ENCODE measurements around the gene IFI30. TPM values are rescaled to one million over a fixed set of nuclear protein-coding genes. Genes with fewer than 3 reads are reported as not detected.

IFI30 gene
- total RNA-seq, 4 donors from 2014 or later: 11.3 to 90.5 (median 25.7) TPM

DNA sequence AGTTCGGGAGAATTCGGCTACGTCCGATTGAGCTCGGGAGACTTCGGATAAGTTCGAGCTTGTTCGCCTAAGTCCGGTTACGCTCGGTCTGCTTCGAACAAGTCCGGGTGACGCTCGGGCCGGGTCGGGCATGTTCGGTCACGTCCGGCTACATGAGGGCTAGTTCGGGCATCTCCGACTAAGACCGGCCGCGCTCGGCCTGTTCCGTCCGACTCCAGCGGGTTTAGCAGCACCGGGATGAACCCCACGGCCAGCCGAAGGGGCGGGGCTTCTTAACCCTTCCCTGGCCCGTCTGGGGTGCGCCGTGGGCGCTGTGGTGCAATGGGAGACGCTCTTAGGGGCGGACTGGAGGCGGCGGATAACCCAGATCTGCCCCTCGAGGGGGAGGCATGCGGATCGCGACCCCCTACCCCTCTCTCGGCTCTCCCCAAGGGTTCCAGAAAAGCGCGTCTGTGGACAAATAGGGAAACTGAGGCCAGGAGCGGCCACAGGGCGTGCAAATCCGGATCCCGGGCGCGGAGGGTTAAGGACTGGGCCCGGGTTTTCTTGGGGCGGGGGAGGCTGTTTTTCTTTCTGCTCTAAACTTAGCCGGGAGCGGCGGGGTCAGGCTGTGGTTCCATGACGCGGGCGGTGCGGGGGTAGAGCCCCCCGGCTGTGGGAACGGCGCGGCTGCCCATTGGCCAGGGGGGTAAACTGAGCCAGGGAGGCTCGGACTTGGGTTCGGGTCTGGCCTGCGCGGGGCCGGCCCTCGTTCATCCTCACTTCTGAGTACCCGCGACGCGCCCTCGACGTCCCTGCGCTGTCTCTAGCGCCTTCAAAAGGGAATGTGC, 51.1 kb downstream of the IFI30 start:
- Histone ChIP-seq H3K36me3 (no peaks in the 10 kb centered on the region), H3K27me3 (peaks cover 11 to 74% (median 13%) of the 10 kb centered on the region in 4 donors), H3K4me1 (peaks cover 10 to 38% (median 24%) of the 10 kb centered on the region in 3 donors), H3K4me3 (peak overlapping the region; percentile 21 to 65 (median 36)), H3K27ac (peak overlapping the region in 3 of 4 donors; percentile 44 to 68 (median 67)), H3K9me3 (no peaks in the 10 kb centered on the region)
- intact Hi-C loops (cut with DNase I): no loop called here
- WGBS, 2 donors: 3 to 10% methylated on average over 9 to 12 of the region's 81 CpGs
- no peak for TF ChIP-seq POLR2A (IDR thresholded peaks at IDR 0.05)
- TF ChIP-seq, protein P1, sequence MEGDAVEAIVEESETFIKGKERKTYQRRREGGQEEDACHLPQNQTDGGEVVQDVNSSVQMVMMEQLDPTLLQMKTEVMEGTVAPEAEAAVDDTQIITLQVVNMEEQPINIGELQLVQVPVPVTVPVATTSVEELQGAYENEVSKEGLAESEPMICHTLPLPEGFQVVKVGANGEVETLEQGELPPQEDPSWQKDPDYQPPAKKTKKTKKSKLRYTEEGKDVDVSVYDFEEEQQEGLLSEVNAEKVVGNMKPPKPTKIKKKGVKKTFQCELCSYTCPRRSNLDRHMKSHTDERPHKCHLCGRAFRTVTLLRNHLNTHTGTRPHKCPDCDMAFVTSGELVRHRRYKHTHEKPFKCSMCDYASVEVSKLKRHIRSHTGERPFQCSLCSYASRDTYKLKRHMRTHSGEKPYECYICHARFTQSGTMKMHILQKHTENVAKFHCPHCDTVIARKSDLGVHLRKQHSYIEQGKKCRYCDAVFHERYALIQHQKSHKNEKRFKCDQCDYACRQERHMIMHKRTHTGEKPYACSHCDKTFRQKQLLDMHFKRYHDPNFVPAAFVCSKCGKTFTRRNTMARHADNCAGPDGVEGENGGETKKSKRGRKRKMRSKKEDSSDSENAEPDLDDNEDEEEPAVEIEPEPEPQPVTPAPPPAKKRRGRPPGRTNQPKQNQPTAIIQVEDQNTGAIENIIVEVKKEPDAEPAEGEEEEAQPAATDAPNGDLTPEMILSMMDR (IDR thresholded peaks at IDR 0.05): no peak
- peak; percentile 70 for DNase-seq

- 25 to 40% methylated on average over 3 to 6 of the region's 16 CpGs for WGBS, 2 donors
- H3K4me3 ChIP-seq: peak overlapping the region in 2 of 4 donors; percentile 33 to 65
- H3K9me3 ChIP-seq: no peaks in the 10 kb centered on the region
- peaks cover 10 to 38% (median 24%) of the 10 kb centered on the region in 3 donors for H3K4me1 ChIP-seq
- H3K27ac ChIP-seq: peak overlapping the region in 3 of 4 donors; percentile 44 to 68 (median 67)
- peaks cover 11 to 76% (median 13%) of the 10 kb centered on the region in 4 donors for H3K27me3 ChIP-seq
- intact Hi-C loops (cut with DNase I): no loop called here
- TF ChIP-seq, protein P1 (IDR thresholded peaks at IDR 0.05): no peak
- TF ChIP-seq POLR2A (IDR thresholded peaks at IDR 0.05): no peak
- no peak for DNase-seq
- no peaks in the 10 kb centered on the region for H3K36me3 ChIP-seq
Observed at GRCh38 chr19:18225355-18225701, 51.7 kb downstream of the IFI30 start.

DNA sequence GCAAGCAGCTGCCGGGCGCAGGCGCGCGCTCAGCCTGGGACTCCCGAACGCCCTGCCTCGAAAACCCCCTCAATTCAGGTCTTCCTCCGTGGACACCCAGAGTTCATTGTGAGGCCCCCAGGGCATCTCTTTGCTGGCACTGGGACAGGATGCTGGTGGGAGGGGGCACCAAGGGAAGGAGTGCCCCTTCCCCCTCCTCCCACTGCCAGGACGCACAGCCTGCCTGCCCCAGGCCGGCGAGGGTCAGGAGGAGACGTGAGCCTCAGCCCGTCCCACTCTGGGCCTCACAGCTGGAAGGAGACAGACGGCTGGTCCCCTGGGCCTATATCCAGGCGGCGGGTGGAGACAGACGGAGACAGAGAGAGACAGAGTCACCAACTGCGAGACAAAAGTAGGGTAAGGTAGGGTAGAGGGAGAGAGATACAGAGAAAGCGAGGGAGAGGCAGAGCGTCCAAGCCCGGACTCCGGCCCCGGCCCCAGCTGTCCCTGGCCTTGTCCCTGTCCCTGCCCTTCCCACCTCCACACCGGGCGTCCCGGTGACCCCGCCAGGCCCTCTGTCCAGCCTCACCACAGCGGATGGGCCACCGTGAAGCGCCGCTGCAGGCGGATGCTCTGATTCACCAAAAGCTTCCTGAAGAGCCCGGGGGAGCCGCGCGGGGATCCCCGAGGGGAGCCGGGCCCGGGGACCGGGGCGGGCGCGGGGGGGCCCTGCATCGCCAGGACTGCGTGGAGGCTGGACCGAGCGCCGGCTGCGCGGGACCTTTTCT, 52.3 kb downstream of the IFI30 start, which contains the start of gene PDE4C:
PDE4C (minus strand) TSS at position 737 of the 767 bp plus-strand sequence; CDS start at position 714, 23 bp downstream.
- TF ChIP-seq, protein P1 (IDR thresholded peaks at IDR 0.05): no peak
- no peak for TF ChIP-seq POLR2A (IDR thresholded peaks at IDR 0.05)
- intact Hi-C loops (cut with DNase I): no loop called here
- Histone ChIP-seq H3K36me3 (no peaks in the 10 kb centered on the region), H3K27ac (peak within 1 kb of the TSS in 3 of 4 donors; percentile 44 to 68 (median 67)), H3K9me3 (no peaks in the 10 kb centered on the region), H3K27me3 (peaks cover 11 to 76% (median 13%) of the 10 kb centered on the region in 4 donors), H3K4me3 (peak within 1 kb of the TSS in 2 of 4 donors; percentile 33 to 65), H3K4me1 (peaks cover 10 to 33% (median 23%) of the 10 kb centered on the region in 3 donors)
- DNase-seq: no peak
- 9 to 11% methylated on average over 19 to 20 of the region's 51 CpGs for WGBS, 2 donors

DNA sequence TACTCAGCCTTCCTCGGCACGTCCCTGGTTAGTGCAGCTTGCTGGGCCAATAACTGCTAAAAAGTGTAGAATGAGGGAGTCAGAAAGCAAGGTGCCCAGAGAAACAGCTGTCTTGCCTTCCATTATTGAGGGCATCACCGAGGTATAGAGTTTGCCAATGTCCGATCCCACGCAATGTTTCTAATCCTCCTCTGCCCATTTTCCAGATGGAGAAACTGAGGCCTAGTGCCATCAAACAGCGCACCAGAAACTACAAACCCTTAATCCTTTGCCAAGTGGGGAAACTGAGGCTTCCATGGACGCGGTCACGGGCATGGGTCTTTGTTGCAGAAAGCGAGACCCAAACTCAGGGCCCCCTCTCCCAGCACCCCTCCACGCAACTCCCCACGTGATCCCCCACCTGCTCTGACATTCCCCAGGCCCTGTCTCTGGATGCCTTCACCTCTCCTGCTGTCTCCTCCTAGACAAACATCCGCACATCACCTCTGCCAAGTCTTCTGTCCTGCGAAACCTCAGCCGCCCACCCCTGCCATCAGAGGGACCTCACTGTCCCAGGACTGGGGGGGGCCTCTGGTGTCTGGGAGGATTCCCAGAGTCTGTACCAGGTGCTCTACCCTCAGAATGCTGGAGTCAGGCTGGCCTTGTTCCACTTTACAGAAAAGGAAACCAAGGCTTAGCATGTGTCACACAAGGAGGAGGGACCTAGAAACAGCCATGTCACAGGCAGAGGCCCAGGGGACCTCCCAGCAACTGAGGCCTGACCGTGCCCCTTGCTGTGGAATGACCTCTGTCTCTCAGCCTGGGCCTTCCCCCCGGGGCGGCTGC, 53.6 kb downstream of the IFI30 start:
- 71 to 78% methylated on average over 11 to 14 of the region's 18 CpGs for whole genome bisulfite sequencing, 2 donors
- Histone ChIP-seq H3K4me3 (no peak overlapping the region), H3K4me1 (peaks cover 10 to 39% (median 21%) of the 10 kb centered on the region in 3 donors), H3K27ac (no peak overlapping the region), H3K27me3 (peaks cover 12 to 76% (median 14%) of the 10 kb centered on the region in 4 donors), H3K9me3 (no peaks in the 10 kb centered on the region), H3K36me3 (no peaks in the 10 kb centered on the region)
- TF ChIP-seq POLR2A (IDR thresholded peaks at IDR 0.05): no peak
- TF ChIP-seq, protein P1 (IDR thresholded peaks at IDR 0.05): no peak
- no peak for DNase-seq
- intact Hi-C loops (cut with DNase I): no loop called here

Small RNA genes within 50 kb of the gene (small RNA-seq; reads per million reads assigned to genes)
- 0 to 0.27 (median 0) reads per million in 4 donors for gene IFI30

Other genes starting within 250 kb of the IFI30 start
- gene CCDC124, start 240.8 kb upstream of the IFI30 start, total RNA-seq: 10 to 100 TPM; 50.2 to 80.6 (median 54.5) TPM
- 1 to 10 TPM in 1 of 4 donors, under 1 TPM in 1, not detected in 2; 0.22 to 3.1 TPM for gene KCNN1, start 206.7 kb upstream of the IFI30 start, total RNA-seq
- gene ARRDC2, start 165.6 kb upstream of the IFI30 start, total RNA-seq: 10 to 100 TPM; 12.4 to 37.2 (median 15.4) TPM
- 1 to 10 TPM; 1.1 to 2.3 (median 1.9) TPM for gene IL12RB1, start 86.9 kb upstream of the IFI30 start, total RNA-seq
- 1 to 10 TPM; 2.3 to 4.8 (median 4.1) TPM for gene MAST3, start 76.0 kb upstream of the IFI30 start, total RNA-seq
- gene PIK3R2, start 20.6 kb upstream of the IFI30 start, total RNA-seq: 10 to 100 TPM; 20.4 to 42.1 (median 29.1) TPM
- 10 to 100 TPM; 10.6 to 23.5 (median 14.0) TPM for gene MPV17L2, start 19.4 kb downstream of the IFI30 start, total RNA-seq
- under 1 TPM in 3 of 4 donors, not detected in 1; 0.30 to 0.76 (median 0.44) TPM for gene RAB3A, start 30.2 kb downstream of the IFI30 start, total RNA-seq
- gene PDE4C, start 52.6 kb downstream of the IFI30 start, total RNA-seq: under 1 TPM in 1 of 4 donors, not detected in 3; 0.76 TPM
- 1 to 10 TPM in 2 of 4 donors, under 1 TPM in 2; 0.23 to 3.1 (median 0.96) TPM for gene IQCN, start 100.6 kb downstream of the IFI30 start, total RNA-seq
- gene JUND, start 107.8 kb downstream of the IFI30 start, total RNA-seq: 100 to 1,000 TPM in 3 of 4 donors, 10 to 100 TPM in 1; 71.7 to 192 (median 166) TPM
- 100 to 1,000 TPM in 3 of 4 donors, 10 to 100 TPM in 1; 97.3 to 228 (median 137) TPM for gene LSM4, start 149.3 kb downstream of the IFI30 start, total RNA-seq
- gene PGPEP1, start 166.8 kb downstream of the IFI30 start, total RNA-seq: 10 to 100 TPM in 1 of 4 donors, 1 to 10 TPM in 2, under 1 TPM in 1; 0.83 to 10.1 (median 5.3) TPM
- gene GDF15, start 212.3 kb downstream of the IFI30 start, total RNA-seq: 1 to 10 TPM in 1 of 4 donors, under 1 TPM in 1, not detected in 2; 0.76 to 2.3 TPM
- gene LRRC25, start 223.8 kb downstream of the IFI30 start, total RNA-seq: 10 to 100 TPM in 1 of 4 donors, 1 to 10 TPM in 1, under 1 TPM in 2; 0.53 to 10.3 (median 1.9) TPM
- gene SSBP4, start 245.6 kb downstream of the IFI30 start, total RNA-seq: 10 to 100 TPM; 23.7 to 48.1 (median 26.1) TPM

Data from esophagus squamous epithelium (tissue), 5 donors.